Ishikawa (cell line): ENCODE data around the gene ECE2.

Source experiments
- CEBPB ChIP-seq: IDR thresholded peaks from 2 replicates; pipeline ENCODE4 v1.6.1; 2012
- CREB1 ChIP-seq: IDR thresholded peaks from 2 replicates; pipeline ENCODE4 v1.6.1; 2012; ENCODE audit warnings: low read depth
- EGR1 ChIP-seq: IDR thresholded peaks from 2 replicates; pipeline ENCODE4 v1.6.1; 2012
- EP300 ChIP-seq: IDR thresholded peaks from 2 replicates; pipeline ENCODE4 v1.6.1; 2012; ENCODE audit warnings: borderline replicate concordance
- FOXM1 ChIP-seq: IDR thresholded peaks from 2 replicates; pipeline ENCODE4 v1.6.1; 2012; ENCODE audit warnings: low read depth, borderline replicate concordance
- NFIC ChIP-seq: IDR thresholded peaks from 2 replicates; pipeline ENCODE4 v1.6.1; 2012
- RAD21 ChIP-seq: IDR thresholded peaks from 2 replicates; pipeline ENCODE4 v1.6.1; 2012; ENCODE audit warnings: low read depth
- REST ChIP-seq: IDR thresholded peaks from 2 replicates; pipeline ENCODE4 v1.6.1; 2012; ENCODE audit warnings: low read depth, mild to moderate bottlenecking
- TAF1 ChIP-seq: IDR thresholded peaks from 2 replicates; pipeline ENCODE4 v1.6.1; 2012; ENCODE audit warnings: low read depth, mild to moderate bottlenecking
- TCF12 ChIP-seq: IDR thresholded peaks from 2 replicates; pipeline ENCODE4 v1.6.1; 2012; ENCODE audit warnings: low read depth
- TEAD4 ChIP-seq: IDR thresholded peaks from 2 replicates; pipeline ENCODE4 v1.6.1; 2012
- YY1 ChIP-seq: IDR thresholded peaks from 2 replicates; pipeline ENCODE4 v1.6.1; 2012; ENCODE audit warnings: low read depth
- ZBTB7A ChIP-seq: IDR thresholded peaks from 2 replicates; pipeline ENCODE4 v1.6.1; 2012; ENCODE audit warnings: low read depth
- TF ChIP-seq, protein P1 (sequence below): IDR thresholded peaks from 2 replicates; pipeline ENCODE4 v1.6.1; 2012
- TF ChIP-seq, protein P2 (sequence below): IDR thresholded peaks from 2 replicates; pipeline ENCODE4 v1.6.1; 2012

Gene ECE2

DNA sequence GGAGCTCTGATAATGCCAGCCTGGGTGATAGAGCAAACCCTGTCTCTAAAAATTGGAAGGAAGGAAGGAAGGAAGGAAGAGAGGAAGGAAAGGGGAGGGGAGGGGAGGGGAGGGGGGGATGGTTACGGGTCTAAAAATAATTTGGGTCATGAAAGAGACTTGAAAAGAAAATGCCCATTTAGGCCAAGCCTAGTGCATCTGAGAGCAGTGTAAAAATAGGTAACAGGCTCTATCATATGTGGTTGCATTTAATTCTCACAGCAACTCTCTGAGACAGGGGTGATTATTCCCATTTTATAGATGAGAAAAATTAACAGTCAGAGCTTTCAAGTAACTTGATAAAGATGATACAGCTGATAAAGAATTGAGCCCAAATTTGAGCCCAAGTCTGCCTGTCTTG, 3.6 kb upstream of the ECE2 start:
- TF ChIP-seq TEAD4 (no peak), ZBTB7A (no peak), CEBPB (no peak), YY1 (no peak), CREB1 (no peak), FOXM1 (no peak), EGR1 (no peak), TAF1 (no peak), REST (no peak), RAD21 (no peak), TCF12 (no peak), NFIC (no peak), EP300 (no peak)
- TF ChIP-seq, protein P1, sequence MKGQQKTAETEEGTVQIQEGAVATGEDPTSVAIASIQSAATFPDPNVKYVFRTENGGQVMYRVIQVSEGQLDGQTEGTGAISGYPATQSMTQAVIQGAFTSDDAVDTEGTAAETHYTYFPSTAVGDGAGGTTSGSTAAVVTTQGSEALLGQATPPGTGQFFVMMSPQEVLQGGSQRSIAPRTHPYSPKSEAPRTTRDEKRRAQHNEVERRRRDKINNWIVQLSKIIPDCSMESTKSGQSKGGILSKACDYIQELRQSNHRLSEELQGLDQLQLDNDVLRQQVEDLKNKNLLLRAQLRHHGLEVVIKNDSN, result no peak
- TF ChIP-seq, protein P2, sequence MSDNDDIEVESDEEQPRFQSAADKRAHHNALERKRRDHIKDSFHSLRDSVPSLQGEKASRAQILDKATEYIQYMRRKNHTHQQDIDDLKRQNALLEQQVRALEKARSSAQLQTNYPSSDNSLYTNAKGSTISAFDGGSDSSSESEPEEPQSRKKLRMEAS, result no peak

GRCh38 chr3:184275381-184275701, 481 bp upstream of the ECE2 start:
- TF ChIP-seq, protein P1, result no peak
- TF ChIP-seq TAF1 (no peak), CREB1 (no peak), EP300 (no peak), CEBPB (no peak), REST (no peak), NFIC (no peak), EGR1 (no peak), FOXM1 (no peak), ZBTB7A (no peak), TEAD4 (no peak), TCF12 (no peak)
- TF ChIP-seq, protein P2, result no peak

GRCh38 chr3:184277366-184277765, 1.5 kb downstream of the ECE2 start:
- TF ChIP-seq, protein P2, result no peak
- TF ChIP-seq, protein P1, result no peak
- TF ChIP-seq TAF1 (no peak), NFIC (no peak), CEBPB (no peak), FOXM1 (no peak), TEAD4 (no peak), EP300 (no peak), ZBTB7A (no peak), EGR1 (no peak)

- TF ChIP-seq TAF1, result no peak
- no peak for TF ChIP-seq RAD21
- no peak for TF ChIP-seq EGR1
- TF ChIP-seq TCF12, result no peak
- TF ChIP-seq CEBPB, result no peak
- TF ChIP-seq, protein P2, result no peak
- no peak for TF ChIP-seq CREB1
Observed at GRCh38 chr3:184282941-184283340, 7.1 kb downstream of the ECE2 start.

DNA sequence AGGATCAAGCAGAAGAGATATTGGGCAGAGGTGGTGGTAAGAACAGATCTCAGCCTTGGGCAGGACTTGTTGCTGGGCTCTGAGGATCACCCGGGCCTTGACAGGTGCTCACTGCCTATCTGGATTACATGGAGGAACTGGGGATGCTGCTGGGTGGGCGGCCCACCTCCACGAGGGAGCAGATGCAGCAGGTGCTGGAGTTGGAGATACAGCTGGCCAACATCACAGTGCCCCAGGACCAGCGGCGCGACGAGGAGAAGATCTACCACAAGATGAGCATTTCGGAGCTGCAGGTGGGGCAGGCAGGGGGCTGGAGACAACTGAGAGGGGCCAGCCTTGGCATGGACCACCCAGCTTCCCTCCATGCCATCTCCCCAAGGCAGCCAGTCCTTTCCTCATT, 7.9 kb downstream of the ECE2 start:
- TF ChIP-seq REST (no peak), NFIC (no peak)
- TF ChIP-seq, protein P1, result no peak
- TF ChIP-seq, protein P2, result no peak
